ENCODE results near the gene IRAG1. TPM values are rescaled to one million over a fixed set of nuclear protein-coding genes. Genes with fewer than 3 reads are reported as not detected.
A peak's percentile ranks its signal among the peaks of the same experiment; 100 is the strongest.

The IRAG1 gene
- total and polyA plus RNA-seq, 2 of the 13 experiments (the other 11 are each of a cell fraction or from before 2014, with no cell fraction given) = 0.13 to 0.20 TPM

DNA sequence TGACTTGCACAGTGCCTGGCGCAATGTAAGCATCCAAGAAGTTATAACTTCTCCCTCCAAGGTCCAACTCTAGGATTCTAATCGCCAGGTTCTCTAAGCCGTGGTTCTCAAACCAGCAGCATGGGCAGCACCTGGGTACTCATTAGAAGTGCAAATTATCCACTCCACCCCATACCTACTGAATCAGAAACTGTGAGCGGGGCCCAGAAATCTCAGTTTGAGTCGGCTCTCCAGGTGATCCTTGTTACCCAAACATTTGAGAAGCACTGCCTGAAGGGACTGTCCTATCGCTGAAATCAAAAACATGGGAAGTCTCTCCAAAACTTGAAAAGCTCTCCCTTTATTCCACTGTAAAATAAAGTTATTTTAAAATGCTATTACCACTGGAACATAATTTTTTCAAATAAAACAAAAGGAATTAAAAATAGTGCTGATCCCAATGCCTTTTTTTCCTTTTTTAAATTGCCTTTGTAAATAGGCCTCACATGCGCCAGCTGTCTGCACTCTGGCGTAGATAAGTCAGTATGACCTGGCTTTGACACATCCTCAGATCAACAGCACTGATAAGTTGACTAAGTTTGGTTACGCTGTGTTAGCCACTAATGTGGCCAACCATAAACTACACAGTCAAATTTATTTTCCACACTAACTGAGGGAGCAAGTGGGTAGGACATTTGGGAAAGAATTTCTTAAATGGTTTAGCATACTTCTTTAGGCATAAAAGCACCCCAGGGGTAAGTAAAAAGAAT is 49.1 kb upstream of the IRAG1 start:
- no peak overlapping the region for H3K4me2 ChIP-seq (ENCODE audit: low read depth, low read length)

More for the DNA sequence above, 49.1 kb upstream of the IRAG1 start:
- Histone ChIP-seq H3K9me3 (ENCODE audit: low read length) (no peaks in the 10 kb centered on the region), H3K79me2 (ENCODE audit: insufficient read depth, low read length) (no peaks in the 10 kb centered on the region), H3K4me1 (ENCODE audit: insufficient read depth, low read length) (peaks cover 16% of the 10 kb centered on the region), H3K9ac (ENCODE audit: insufficient read depth, low read depth, low read length) (no peak overlapping the region), H3K36me3 (replicated peaks in 1 of 2; ENCODE audit: control insufficient read depth in 1 of 2, insufficient read depth in 2 of 2, low read length in 2 of 2) (no peaks in the 10 kb centered on the region), H2AFZ (ENCODE audit: low read length) (no peak overlapping the region), H3K4me3 (replicated peaks in 1 of 3; ENCODE audit: insufficient read depth in 1 of 3, low read depth in 2 of 3, low read length in 3 of 3) (no peak overlapping the region), H3K27ac (ENCODE audit: extremely low read length, insufficient read depth, low read length) (no peak overlapping the region), H4K20me1 (ENCODE audit: insufficient read depth, low read length) (no peaks in the 10 kb centered on the region), H3K27me3 (ENCODE audit: control insufficient read depth in 1 of 2, insufficient read depth in 2 of 2, low read length in 2 of 2) (peaks cover 2 to 8% of the 10 kb centered on the region in 2 experiments; a peak in 2 of 5 replicates)
- ChIA-PET POLR2A (interaction anchor here (1.3 kb wide), 1 partner anchor 8 kb away, joined by 6 read pairs; the partner anchor contains the start of gene CTR9), CTCF (ENCODE audit: low intra/inter-chr PET ratio, low total read pairs) (no interaction called here)
- BruUV-seq (replicated peaks) = no TSS peak
- 32% methylated on average over 9 of the region's 9 CpGs for WGBS (ENCODE audit: low lambda C conversion rate)
- FAIRE-seq (no peak), ATAC-seq (peak; percentile 47; the same call in 1 of the 3 replicates), DNase-seq (ENCODE audit: low spot score) (no peak)
- intact Hi-C loops (cut with micrococcal nuclease; ENCODE audit: unreplicated experiment) (no loop called here), in situ Hi-C loops (cut with HindIII; ENCODE audit: extremely low pct_ligation_motif_present, low pct_unique_long_range_greater_than_20kb) (no loop called here)
- TF ChIP-seq CCAR2 (optimal IDR thresholded peaks at IDR 0.05; ENCODE audit: low read depth, low read length) (no peak), EED (CRISPR knock-in tag; IDR thresholded peaks at IDR 0.05) (no peak), RARA (CRISPR knock-in tag; IDR thresholded peaks at IDR 0.05) (peak; percentile 60; the same call in 1 of the 2 replicates), FOXO4 (CRISPR knock-in tag; conservative IDR thresholded peaks at IDR 0.05) (0 out of 2 replicates have a peak, but pooled peaks have one; percentile 12), KAT7 (CRISPR knock-in tag; IDR thresholded peaks at IDR 0.05; ENCODE audit: borderline replicate concordance) (no peak), FOXK2 (IDR thresholded peaks at IDR 0.05) (no peak), KLF12 (CRISPR knock-in tag; IDR thresholded peaks at IDR 0.05; ENCODE audit: borderline replicate concordance) (no peak)
- TF ChIP-seq, protein P1, sequence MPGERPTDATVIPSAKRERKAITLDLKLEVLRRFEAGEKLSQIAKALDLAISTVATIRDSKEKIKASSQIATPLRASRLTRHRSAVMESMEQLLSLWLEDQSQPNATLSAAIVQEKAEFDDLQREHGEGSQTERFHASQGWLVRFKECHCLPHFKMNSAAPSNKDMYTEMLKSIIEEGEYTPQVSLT (CRISPR knock-in tag; IDR thresholded peaks at IDR 0.05; ENCODE audit: borderline replicate concordance, low read depth) = no peak
